ENCODE results near the gene COQ2.

Gene COQ2

DNA sequence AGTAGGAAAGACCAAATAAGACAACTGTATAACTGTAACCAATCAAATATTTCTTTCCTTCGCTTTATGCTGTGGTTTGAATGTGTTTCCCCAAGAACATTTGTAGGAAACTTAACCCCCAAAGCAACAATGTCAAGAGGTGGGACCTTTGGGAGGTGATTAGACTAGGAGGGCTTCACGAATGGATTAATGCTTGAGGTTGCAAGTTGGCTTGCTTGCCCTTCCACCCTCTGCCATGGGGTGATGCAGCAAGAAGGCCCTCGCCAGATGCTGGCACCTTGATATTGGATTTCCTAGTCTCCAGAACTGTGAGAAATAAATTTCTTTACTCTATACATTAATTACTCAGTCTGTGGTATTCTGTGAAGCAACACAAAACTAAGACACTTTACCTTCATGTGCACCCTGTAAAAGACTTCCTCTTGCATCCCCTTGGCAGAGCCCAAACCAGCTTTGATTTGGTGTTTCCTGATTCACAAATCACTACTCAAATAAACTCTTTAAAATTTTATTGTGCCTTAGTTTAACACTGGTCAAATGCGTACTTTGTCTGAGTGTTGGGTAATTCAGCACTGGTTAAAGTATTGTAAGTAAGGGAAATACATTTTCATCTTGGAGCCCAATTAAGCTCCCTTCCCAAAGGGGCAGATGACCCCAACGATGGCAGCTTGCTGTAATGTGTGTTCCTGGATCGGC lies 59.9 kb downstream of the COQ2 start:
- no peaks in the 10 kb centered on the region for H3K9me3 Mint-ChIP-seq
- H3K27ac Mint-ChIP-seq, result no peak overlapping the region
- H3K4me1 Mint-ChIP-seq (ENCODE audit: low read depth), result peaks cover 46% of the 10 kb centered on the region
- peaks cover 14% of the 10 kb centered on the region for H3K36me3 Mint-ChIP-seq (ENCODE audit: low read depth)
- H3K27me3 Mint-ChIP-seq (ENCODE audit: low read depth), result peaks cover 13% of the 10 kb centered on the region
- H3K4me3 Mint-ChIP-seq, result no peak overlapping the region

DNA sequence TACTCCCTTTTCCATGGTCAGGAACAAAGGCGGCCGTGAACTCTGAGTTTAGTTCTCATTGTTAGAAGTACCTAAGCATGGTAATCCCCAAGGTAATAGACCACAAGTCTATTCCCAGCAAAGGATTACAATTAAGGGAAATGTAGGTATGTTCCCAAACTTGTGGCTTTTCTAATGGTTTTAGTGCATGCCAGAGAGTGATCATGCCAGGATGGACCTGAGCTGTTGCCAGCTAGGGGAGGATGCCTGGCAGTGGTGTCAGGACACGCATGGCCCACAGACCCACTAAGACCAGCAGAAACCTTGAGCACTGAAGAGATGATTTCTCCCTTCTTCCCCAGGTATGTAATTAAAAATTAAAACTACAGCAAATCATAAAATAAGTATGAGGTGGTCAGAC lies 60.8 kb downstream of the COQ2 start:
- Mint-ChIP-seq H3K4me3 (no peak overlapping the region), H3K9me3 (no peaks in the 10 kb centered on the region), H3K27ac (peak overlapping the region; percentile 69), H3K36me3 (ENCODE audit: low read depth) (peaks cover 11% of the 10 kb centered on the region), H3K4me1 (ENCODE audit: low read depth) (peaks cover 55% of the 10 kb centered on the region), H3K27me3 (ENCODE audit: low read depth) (peaks cover 13% of the 10 kb centered on the region)

DNA sequence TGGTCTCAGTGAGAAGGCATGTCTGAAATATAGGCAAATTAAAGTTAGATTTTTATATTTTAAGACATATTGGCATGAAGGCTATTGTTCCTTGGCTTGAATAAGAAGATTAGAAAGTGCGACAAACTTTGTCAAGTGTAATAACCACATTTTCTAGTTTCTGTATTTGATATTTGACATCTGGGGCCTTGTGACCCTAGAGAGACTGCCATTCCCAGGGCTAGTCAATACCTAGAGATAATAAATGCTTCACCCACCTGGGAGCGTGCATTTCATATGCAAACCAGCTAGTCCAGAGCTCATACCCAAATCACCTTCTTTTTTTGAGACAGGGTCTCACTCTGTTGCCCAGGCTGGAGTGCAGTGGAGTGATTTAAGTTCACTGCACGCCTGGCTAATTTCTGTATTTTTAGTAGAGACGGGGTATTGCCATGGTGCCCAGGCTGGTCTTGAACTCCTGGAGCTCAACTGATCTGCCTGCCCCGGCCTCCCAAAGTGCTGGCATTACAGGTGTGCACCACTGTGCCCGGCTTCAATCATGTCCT lies 62.6 kb downstream of the COQ2 start:
- peaks cover 68% of the 10 kb centered on the region for H3K4me1 Mint-ChIP-seq (ENCODE audit: low read depth)
- no peaks in the 10 kb centered on the region for H3K9me3 Mint-ChIP-seq
- H3K4me3 Mint-ChIP-seq, result no peak overlapping the region
- no peak overlapping the region for H3K27ac Mint-ChIP-seq
- H3K36me3 Mint-ChIP-seq (ENCODE audit: low read depth), result peaks cover 9% of the 10 kb centered on the region
- peaks cover 10% of the 10 kb centered on the region for H3K27me3 Mint-ChIP-seq (ENCODE audit: low read depth)

DNA sequence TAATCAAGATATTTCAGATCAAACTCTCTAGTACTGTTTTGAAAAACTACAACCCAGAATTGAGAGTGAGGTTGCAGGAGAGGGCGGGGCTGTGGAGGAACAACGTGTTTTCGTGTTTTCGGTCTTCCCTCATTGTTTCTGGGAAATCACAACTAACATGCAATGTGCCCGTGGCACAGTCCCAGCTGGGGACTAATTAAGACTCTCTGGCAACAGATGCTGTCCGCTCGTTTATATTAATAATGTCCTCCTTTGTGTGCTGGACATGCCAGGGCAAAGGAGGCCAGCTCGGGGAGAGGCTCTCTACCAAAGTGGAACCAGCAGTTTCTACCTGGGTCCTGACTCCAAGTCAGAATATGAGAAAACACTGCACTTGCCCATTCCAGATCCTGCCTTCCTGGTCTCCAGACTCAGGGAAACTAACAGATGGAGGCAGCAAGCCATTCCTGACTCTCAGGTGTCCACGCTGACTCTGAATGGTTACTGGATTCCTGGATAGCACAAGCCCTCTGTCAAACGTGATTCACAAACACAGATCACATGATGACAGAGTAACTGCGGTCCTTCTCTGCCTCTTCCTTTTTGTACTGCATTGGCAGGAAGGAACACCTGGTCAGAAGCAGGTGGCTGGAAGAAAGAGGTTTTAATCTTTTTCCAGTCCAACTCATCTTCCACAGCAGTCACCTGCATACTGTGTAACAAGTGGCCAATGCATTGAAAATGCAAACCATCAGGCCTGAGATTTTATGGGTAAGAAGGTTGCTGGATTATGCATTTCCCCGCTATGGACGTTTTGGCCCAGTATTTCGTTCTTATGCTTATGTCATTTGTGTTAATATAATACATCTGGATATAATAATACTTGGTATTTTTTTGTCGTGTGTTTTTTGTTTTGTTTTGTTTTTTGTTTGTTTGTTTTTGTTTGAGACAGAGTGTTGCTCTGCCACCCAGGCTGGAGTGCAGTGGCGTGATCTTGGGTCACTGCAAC lies 65.0 kb downstream of the COQ2 start:
- H3K4me3 Mint-ChIP-seq, result peak overlapping the region; percentile 57
- H3K36me3 Mint-ChIP-seq (ENCODE audit: low read depth), result peaks cover 9% of the 10 kb centered on the region
- no peaks in the 10 kb centered on the region for H3K27me3 Mint-ChIP-seq (ENCODE audit: low read depth)
- peak overlapping the region; percentile 79 for H3K27ac Mint-ChIP-seq
- H3K4me1 Mint-ChIP-seq (ENCODE audit: low read depth), result peaks cover 72% of the 10 kb centered on the region
- H3K9me3 Mint-ChIP-seq, result no peaks in the 10 kb centered on the region

DNA sequence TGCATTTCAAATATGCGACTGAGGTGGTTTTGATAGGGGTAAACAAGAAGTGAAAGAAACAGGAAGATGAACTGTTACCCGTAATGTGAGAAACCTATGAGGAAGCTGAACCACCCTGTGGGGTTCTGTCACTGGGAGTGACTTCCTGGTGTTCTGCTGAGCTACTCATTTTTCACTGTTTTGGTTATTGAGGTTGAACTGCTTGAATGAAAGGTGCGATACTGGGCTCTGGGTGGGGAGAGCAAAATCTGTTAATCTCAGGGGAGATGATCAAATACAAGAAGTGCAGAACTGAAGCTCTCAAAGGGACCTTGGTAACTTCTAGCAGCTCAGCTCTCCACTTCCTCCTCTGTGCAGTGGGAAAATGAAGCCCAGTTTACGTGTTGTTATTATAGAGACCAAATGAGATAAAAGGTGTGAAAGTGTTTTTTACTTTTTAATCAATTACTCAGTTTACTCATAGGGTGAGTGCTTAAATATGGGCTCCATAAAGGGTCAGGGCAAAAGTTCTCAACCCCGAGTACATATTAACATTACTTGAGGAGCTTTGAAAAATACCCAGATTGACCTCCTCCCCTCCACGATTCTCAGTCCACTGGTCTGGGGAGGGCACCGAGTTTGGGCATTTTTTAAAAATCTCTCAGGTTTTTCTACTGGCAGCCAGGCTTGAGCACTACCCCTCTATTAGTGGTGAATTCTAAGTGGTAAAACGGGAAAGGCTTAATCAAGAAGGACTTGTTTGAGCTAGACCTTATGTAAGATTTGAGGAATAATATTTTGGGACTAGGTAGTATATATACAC lies 66.7 kb downstream of the COQ2 start:
- Mint-ChIP-seq H3K9me3 (peaks cover 4% of the 10 kb centered on the region), H3K36me3 (ENCODE audit: low read depth) (peaks cover 11% of the 10 kb centered on the region), H3K4me3 (peak overlapping the region; percentile 57), H3K4me1 (ENCODE audit: low read depth) (peaks cover 70% of the 10 kb centered on the region), H3K27ac (peak overlapping the region; percentile 79), H3K27me3 (ENCODE audit: low read depth) (no peaks in the 10 kb centered on the region)

DNA sequence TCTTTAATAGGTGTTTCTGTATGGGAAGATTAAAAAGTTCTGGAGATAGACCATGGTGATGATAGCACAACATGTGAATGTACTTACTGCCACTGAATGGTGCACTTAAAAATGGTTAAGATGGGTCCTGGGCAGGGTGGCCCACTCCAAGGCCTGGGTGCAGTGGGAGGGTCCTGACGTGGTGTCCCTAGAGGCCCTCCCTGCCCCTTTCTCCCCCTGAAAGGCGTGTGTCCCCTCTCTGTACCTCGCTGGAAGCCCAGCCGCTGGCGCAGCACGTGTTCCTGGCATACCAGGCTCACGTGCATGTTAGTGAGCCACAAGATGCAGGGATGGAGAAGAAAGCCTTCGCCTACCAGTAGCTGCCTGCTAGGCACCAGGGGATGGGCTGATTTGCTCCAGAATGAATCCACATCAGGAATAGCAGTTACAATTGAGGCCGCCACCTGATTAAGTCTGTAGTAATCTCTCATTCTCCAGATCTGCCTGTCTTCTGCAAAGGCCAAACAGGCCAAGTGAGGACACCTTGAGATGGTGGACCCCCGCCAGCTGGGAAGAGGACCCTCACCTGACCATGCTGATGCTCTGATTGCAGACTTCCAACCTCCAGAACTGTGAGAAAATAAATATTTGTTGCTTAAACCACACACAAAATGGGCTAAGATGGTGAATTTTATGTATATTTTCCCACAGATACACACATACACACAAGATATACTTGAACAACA lies 67.5 kb downstream of the COQ2 start:
- peak overlapping the region; percentile 79 for H3K27ac Mint-ChIP-seq
- H3K4me3 Mint-ChIP-seq, result peak overlapping the region; percentile 57
- H3K4me1 Mint-ChIP-seq (ENCODE audit: low read depth), result peaks cover 74% of the 10 kb centered on the region
- peaks cover 13% of the 10 kb centered on the region for H3K36me3 Mint-ChIP-seq (ENCODE audit: low read depth)
- peaks cover 4% of the 10 kb centered on the region for H3K9me3 Mint-ChIP-seq
- H3K27me3 Mint-ChIP-seq (ENCODE audit: low read depth), result no peaks in the 10 kb centered on the region

DNA sequence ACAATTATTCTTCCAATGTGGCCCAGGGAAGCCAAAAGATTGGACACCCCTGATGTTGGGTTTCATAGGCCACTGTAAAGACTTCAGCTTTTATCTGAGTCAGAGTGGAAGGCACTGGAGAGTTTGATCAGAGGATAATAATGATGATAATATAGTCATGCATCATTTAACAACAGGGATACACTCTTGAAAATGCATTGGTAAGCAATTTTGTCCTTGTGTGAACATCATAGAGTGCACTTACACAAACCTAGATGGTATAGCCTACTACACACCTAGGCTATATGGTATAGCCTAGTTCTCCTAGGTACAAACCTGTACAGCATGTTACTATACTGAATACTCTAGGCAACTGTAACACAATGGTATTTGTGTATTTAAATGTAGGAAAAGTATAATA lies 70.5 kb downstream of the COQ2 start:
- Mint-ChIP-seq H3K27ac (no peak overlapping the region), H3K36me3 (ENCODE audit: low read depth) (peaks cover 18% of the 10 kb centered on the region), H3K4me3 (no peak overlapping the region), H3K27me3 (ENCODE audit: low read depth) (peaks cover 3% of the 10 kb centered on the region), H3K9me3 (peaks cover 4% of the 10 kb centered on the region), H3K4me1 (ENCODE audit: low read depth) (peaks cover 71% of the 10 kb centered on the region)

All from T-helper 1 cell treated with Interleukin-12 subunit alpha and Interleukin-12 subunit beta and Interleukin-4 antibody, amounts not matched to agents 30 μg/mL and 1 μg/mL, for 36 hours (primary cell).